SK-N-SH (cell line): ENCODE data around the gene CCNC.

Experiments used
- GABPA ChIP-seq: IDR thresholded peaks from 2 replicates; pipeline ENCODE4 v1.4.0; 2012; ENCODE audit warnings: low read depth, mild to moderate bottlenecking
- TF ChIP-seq, protein P1 (sequence below): fragments of 200-600 bp; sonication (generic); IDR thresholded peaks from 2 replicates; pipeline ENCODE4 v1.6.1; 2017; ENCODE audit warnings: antibody characterized with exemption, mild to moderate bottlenecking, moderate library complexity
- TF ChIP-seq, protein P2 (sequence below): fragments of 150-350 bp; IDR thresholded peaks from 2 replicates; pipeline ENCODE4 v1.6.1; 2017; ENCODE audit warnings: antibody characterized with exemption, low read length, low read depth, borderline replicate concordance
- TF ChIP-seq, protein P3 (sequence below): fragments of 150-350 bp; IDR thresholded peaks from 2 replicates; pipeline ENCODE4 v1.6.1; 2016; ENCODE audit warnings: mild to moderate bottlenecking, low read depth, low read length

DNA sequence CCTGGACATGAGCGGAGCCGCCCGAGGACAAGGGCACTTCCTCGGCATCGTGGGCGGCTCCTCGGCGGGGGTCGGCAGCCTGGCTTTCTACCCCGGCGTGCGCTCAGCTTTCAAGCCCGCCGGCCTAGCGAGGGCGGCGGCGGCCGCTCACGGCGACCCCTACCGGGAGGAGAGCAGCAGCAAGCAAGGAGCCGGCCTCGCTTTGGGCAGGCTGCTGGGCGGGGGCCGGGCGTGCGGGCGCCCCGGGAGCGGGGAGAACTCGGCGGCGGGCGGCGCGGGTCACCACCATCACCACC, 44.9 kb upstream of the CCNC start:
- TF ChIP-seq, protein P1, sequence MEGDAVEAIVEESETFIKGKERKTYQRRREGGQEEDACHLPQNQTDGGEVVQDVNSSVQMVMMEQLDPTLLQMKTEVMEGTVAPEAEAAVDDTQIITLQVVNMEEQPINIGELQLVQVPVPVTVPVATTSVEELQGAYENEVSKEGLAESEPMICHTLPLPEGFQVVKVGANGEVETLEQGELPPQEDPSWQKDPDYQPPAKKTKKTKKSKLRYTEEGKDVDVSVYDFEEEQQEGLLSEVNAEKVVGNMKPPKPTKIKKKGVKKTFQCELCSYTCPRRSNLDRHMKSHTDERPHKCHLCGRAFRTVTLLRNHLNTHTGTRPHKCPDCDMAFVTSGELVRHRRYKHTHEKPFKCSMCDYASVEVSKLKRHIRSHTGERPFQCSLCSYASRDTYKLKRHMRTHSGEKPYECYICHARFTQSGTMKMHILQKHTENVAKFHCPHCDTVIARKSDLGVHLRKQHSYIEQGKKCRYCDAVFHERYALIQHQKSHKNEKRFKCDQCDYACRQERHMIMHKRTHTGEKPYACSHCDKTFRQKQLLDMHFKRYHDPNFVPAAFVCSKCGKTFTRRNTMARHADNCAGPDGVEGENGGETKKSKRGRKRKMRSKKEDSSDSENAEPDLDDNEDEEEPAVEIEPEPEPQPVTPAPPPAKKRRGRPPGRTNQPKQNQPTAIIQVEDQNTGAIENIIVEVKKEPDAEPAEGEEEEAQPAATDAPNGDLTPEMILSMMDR, result peak; percentile 46
- TF ChIP-seq, protein P2, sequence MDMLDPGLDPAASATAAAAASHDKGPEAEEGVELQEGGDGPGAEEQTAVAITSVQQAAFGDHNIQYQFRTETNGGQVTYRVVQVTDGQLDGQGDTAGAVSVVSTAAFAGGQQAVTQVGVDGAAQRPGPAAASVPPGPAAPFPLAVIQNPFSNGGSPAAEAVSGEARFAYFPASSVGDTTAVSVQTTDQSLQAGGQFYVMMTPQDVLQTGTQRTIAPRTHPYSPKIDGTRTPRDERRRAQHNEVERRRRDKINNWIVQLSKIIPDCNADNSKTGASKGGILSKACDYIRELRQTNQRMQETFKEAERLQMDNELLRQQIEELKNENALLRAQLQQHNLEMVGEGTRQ, result no peak
- no peak for TF ChIP-seq GABPA
- TF ChIP-seq, protein P3, sequence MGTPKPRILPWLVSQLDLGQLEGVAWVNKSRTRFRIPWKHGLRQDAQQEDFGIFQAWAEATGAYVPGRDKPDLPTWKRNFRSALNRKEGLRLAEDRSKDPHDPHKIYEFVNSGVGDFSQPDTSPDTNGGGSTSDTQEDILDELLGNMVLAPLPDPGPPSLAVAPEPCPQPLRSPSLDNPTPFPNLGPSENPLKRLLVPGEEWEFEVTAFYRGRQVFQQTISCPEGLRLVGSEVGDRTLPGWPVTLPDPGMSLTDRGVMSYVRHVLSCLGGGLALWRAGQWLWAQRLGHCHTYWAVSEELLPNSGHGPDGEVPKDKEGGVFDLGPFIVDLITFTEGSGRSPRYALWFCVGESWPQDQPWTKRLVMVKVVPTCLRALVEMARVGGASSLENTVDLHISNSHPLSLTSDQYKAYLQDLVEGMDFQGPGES, result no peak
